HG03558 (cell line): ENCODE data around the gene GRK5.
"Not testable (repeated sequence)": the region's sequence is repeated elsewhere in the genome, so short reads cannot be mapped to it uniquely, and the experiment has no call there.

ENCODE experiments used
- ATAC-seq: cut with Tn5 transposase; IDR thresholded peaks from one replicate; pipeline ENCODE4 v1.9.1; 2021; ENCODE audit warnings: moderate number of reproducible peaks; ENCODE audit not compliant: unreplicated experiment; ENCODE audit errors: extremely low read depth

The GRK5 gene

DNA sequence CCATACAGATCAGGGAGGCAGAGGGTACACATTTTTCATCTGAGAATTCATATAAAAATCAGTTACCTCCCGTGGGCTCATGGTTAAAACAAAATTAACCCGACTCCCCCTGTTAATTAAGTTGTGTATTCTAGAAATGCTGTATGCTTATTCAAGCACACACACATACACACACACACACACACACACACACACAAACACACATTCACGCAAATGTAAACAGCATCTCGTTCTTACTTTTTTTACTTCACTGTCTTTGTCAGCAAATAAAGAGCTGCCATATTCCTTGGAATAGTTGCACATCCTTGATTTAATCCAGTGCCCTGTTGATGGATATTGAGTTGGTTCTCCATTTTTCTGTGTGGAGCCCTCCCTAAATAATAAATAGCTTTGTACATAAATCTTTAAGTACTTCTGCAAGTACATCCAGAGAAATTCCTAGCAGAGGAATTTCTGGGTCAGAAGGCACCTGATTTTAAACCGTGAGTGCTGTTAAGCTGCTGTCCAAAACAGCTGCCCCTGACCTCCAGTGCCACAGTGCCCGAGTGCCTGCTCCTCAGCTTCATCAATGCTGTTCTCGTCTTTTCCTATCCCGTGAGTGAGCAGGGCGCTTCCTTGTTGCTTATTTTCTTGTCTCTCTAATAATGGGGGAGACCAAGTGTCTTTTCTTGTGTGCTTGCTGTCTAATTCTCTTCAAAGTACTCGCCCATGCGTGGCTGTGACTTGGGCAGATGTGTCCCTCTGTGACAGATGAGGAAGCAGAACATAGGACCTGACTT, 217.9 kb downstream of the GRK5 start:
- ATAC-seq = no peak

DNA sequence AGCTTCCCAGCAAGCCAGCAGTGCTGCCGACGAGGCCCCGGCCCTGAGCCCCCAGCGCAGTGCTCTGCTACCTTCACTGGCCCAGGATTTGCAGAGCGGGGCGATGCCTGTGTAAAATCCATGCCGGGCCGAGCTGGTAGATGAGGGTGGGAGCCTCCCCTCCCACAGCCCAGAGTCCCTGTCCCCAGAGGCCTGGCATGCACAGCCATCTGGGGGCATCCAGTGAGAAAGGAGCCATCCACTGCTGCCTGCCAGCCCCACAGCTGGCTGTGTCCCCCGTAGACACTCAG, 218.5 kb downstream of the GRK5 start:
- no peak for ATAC-seq

DNA sequence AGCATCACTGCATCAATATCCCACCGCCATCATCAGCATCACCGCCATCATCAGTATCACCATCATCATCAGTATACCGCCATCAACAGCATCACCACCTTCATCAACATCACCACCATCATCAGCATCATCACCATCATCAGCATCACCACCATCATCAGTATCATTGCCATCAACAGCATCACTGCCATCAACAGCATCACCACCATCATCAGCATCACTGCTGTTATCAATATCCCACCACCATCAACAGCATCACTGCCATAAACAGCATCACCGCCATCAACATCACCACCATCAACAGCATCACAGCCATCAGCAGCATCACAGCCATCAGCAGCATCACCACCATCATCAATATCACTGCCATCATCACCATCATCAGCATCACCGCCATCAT, 219.3 kb downstream of the GRK5 start:
- no peak for ATAC-seq

DNA sequence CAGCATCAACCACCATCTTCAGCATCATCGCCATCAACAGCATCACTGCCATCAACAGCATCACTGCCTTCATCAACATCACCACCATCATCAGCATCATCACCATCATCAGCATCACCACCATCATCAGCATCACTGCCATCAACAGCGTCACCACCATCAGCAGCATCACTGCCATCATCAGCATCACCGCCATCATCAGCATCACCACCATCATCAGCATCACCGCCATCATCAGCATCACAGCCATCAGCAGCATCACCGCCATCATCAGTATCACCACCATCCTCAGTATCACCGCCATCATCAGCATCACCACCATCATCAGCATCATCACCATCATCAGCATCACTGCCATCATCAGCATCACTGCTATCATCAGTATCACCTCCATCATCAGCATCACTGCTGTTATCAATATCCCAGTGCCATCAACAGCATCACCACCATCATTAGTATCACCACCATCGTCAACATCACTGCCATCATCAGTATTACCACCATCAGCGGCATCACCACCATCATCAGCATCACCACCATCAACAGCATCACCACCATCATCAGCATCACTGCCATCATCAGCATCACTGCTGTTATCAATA, 220.0 kb downstream of the GRK5 start:
- ATAC-seq = no peak

DNA sequence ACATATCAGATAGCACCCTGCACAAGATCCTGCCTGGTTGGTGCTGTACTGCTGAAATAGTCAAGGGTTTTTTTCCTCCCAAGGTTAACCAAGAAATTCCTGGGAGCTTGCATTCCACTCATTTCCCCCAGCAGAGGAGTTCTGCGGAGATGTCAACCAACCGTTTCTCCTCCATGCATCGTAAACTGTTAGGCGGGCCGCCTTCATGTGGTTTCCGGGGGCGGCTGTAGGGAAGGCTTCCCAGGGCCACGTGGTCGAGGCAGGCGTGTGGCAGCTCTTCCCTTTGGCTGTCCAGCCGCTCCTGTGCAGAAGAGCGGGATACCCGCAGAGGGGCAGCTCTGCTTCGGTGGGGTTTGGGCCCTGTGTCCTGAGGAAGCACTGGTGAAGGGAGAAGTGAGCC, 221.4 kb downstream of the GRK5 start:
- no peak for ATAC-seq

DNA sequence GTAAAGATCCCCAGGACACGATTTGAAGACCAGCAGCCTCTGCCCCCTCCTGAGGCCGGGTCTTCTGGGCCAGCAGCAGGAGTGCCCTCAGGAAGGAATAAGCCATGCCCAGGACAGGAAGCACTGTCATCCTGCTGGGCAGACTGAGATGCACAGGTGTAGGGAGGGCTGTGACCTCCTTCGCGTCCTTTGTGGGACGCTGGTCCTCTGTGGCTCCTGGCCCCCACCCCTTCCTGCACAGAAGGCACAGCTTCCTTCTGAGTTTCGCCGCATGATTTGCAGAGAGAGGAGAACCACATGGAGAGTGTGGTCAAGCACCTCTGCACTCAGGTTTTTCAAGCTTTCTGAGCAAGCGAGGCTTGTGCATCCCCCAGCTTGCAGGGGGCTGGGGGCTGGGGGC, 222.4 kb downstream of the GRK5 start:
- ATAC-seq = no peak

DNA sequence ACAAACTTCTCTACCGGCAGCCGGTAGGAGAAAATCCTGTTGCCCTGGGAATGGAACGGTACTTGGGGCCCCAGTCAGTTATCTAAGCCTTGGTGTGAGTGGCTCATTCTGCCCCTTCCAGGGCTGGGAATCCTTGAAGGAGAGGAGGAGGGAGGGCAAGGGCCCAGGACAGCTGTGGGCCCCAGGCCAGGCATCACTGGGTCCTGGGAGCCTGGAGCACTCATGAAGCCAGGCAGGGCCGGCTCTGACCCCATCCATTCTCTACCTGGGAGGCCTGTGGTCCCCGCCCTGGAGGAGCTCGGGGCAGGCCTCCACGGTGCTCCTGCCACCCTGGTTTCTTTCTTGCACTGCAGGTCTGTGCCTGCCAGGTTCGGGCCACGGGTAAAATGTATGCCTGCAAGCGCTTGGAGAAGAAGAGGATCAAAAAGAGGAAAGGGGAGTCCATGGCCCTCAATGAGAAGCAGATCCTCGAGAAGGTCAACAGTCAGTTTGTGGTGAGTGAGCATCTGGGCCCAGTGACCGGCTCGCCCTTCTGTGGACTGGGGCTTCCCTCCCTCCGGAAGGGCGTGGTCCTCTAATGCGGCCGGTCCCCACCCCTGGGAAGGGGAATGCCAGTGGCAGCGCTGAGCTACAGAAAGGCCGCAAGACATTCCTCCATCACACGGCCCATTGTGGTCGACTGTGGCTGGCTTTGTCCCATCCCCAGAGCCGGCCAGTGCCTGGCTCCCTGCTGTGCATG, 223.8 kb downstream of the GRK5 start:
- no peak for ATAC-seq

DNA sequence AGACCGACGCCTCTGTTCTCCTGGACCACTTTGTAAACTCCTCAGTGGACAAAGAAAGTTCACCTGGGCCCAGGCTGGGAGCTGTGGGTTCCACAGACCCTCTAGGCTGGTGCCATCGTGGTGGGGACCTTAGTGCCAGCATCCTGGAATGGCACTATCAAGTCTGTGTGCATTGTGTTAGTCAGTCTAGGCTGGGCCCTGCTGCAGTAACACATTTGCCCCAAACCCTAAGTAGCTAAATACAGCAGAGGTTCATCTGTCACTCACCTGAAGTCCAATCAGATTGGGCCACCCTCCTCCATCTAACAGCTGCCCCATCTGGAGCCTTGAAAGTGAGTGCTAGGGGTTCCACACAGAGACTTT, 224.4 kb downstream of the GRK5 start:
- ATAC-seq = no peak

DNA sequence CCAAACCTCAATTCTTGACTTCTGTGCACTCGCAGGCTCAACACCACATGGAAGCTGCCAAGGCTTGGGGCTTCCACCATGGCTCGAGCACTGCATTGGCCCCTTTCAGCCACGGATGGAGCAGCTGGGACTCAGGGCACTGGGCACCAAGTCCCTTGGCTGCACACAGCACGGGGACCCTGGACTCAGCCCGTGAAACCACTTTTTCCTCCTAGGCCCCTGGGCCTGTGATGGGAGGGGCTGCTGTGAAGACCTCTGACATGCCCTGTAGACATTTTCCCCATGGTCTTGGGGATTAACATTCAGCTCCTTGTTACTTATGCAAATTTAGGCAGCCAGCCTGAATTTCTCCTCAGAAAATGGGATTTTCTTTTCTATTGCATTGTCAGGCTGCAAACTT, 227.6 kb downstream of the GRK5 start:
- not testable (repeated sequence) for ATAC-seq

DNA sequence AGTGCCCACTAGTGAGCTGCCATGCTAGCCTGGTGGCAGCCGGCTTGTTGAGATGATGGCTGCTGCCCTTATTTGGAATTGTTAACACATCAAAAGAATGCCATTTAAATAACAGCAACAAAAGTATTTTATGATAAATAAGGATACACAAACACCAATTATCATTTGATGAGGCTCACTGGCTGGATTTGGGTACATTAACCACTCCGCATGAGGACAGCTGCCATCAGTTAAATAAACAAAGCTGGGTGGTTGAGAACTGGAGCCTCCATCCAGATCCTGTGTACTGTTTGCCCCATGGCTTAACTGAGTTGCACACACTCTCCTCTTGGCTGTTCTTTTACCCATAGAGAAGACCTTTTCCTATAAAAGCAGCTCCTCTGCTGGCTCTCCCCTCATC, 231.3 kb downstream of the GRK5 start:
- no peak for ATAC-seq

DNA sequence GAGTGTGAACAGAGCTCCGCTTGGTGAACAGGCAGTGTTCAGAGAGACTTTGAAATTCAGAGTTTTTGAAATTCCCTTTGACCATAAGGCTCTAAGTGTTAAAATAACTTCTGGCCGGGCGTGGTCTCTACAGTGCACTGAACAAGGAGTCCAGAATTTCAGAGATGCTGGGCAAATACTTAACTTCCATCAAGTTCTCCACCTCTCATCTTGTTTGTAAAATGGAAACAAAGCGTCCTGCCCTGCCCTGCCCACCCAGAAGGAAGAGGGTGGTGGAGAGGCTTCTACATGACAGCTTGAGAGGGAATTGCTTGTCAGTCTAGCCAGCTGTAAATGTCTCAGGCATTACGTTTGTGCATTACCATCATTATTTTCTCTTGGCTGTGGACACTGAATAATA, 232.6 kb downstream of the GRK5 start:
- no peak for ATAC-seq

DNA sequence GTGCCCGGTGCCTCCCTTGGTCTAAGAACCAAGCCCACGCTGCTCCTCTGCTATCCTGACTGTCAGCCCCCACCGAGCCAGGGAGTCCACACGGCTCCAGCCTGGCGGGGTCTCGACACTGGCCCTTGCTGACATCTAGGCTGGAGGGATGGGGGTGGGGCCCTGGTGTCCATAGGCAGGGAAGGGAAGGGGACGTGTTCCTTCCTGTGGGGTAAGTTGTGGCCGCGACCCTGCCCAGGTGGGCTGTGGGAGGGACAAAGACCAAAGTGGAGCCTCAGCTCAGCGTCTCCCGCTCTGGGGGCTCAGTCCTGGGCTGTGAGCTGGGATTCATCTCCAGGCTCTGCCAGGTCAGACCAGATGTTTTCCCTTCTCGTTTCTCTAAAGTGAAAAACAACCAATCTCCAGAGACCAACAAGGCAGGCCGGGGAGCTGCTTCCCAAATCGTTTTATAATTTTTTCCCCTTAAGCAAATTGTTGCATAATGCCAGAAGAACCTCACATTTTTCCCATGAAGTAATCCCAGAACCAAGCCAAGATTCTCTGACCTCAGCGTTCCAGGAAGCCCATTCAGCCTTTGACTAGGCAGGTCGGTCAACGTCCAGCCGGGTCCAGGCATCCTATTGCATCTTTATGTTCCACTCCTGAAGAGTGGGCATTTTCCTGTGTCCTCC, 233.9 kb downstream of the GRK5 start:
- ATAC-seq = no peak

DNA sequence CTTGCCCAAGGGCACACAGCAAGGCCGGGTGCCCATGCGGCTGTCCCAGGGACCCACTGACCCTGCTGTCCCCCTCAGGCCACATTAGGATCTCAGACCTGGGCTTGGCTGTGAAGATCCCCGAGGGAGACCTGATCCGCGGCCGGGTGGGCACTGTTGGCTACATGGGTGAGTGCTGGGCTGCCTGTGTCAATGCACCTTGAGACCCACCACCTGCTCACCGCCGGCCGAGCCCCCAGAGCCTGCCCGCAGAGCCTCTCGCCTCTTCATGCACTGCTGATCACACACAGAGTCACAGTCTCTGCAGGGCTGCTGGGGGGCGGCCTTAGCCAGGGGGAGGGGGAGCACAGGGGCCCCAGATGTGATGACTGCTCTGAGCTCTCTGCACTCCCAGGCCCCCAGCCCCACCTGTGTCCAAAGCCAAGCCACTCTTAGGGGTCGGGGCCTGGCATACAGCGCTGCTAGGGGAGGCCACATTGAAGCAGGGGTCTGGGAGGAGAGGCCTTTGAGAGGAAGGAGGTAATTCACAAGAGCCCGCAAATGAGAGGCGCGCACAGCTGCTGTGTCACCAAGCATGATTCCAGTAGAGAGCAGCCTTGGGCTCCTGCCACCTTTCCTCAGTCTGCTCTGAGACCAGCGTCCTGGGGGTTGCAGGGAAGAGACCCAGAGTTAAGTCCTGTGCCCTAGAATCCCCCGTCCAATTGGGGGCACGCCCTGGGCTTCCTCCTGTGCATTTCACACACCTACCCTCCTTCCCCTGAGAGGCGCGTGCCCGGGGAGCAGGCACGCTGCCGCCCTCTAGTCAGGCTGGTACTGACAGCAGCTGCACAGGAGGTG, 234.8 kb downstream of the GRK5 start:
- no peak for ATAC-seq

DNA sequence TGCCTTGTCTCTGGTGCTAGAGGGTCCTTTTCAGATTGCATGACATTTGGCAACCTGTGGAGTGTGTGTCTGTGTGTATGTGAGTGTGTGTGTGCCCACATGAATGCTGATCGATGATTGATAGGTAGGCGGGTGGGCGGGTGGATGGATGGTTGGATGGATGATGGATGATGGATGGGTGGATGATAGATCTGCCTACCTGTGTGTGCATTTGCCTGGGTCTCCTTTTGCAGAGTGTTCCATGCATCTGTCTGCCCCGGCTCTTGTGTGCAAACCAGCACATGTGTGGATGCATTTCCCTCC, 235.3 kb downstream of the GRK5 start:
- no peak for ATAC-seq

DNA sequence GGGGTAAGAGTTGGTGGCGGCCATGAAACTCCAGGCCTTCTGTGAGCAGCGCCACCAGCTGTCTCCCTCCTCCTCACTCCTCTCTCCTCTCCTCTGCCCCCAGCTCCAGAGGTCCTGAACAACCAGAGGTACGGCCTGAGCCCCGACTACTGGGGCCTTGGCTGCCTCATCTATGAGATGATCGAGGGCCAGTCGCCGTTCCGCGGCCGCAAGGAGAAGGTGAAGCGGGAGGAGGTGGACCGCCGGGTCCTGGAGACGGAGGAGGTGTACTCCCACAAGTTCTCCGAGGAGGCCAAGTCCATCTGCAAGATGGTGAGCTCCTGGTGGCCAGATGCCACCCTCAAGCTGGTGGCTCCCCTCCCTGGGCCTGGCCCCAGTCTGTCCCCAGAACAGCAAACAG, 236.1 kb downstream of the GRK5 start:
- ATAC-seq = no peak

DNA sequence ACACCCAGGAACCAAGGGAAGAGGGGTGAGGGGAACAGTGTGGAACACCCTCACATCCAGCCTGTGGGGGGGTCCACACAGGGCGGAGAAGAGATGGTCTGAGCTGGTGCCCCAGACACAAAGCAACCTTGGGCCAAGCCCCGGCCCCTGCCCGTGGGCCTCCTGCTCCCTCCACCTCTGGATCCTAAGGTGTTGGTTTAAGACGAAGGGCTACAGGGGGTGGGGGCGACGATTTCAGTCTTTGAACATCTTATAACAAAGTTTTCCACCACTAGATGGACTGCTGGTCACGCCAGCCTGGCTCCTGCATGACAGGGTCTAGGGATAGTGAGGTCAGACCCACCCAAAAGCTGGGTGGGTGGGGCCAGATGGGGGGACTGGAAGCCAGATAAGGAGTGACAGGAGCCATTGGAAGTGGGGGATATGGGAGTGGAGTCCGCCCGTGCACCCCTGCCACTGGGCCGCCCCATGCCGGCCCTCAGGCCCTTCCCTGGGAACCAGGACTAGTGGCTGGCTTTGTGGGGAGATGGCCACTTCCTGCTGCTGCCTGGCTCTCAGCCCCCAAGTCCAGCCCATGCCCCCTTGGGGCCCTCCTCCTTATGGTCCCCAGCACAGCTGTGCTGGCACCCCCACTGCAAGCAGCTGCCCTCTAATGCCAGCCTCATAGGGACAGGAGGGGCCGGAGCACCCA, 236.7 kb downstream of the GRK5 start:
- ATAC-seq = no peak

DNA sequence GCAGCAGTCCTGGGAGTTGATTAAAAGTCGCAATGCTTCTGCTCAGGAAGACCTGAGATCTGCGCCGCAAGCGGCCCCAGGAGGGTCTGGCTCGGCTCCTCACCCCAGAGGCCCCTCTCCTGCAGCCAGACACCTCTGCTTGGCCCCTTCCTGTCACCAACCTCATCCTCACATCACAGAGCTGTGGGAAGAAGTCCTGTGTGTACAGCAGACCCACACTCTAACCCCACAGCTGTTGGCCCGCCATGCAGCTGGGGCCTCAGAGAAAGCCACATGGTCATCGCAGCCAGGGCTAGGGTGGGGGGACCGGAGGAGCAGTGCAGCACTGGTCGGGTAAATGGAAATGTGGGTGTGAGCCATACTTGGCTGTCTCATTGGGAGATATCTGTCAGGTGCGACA, 237.5 kb downstream of the GRK5 start:
- no peak for ATAC-seq

DNA sequence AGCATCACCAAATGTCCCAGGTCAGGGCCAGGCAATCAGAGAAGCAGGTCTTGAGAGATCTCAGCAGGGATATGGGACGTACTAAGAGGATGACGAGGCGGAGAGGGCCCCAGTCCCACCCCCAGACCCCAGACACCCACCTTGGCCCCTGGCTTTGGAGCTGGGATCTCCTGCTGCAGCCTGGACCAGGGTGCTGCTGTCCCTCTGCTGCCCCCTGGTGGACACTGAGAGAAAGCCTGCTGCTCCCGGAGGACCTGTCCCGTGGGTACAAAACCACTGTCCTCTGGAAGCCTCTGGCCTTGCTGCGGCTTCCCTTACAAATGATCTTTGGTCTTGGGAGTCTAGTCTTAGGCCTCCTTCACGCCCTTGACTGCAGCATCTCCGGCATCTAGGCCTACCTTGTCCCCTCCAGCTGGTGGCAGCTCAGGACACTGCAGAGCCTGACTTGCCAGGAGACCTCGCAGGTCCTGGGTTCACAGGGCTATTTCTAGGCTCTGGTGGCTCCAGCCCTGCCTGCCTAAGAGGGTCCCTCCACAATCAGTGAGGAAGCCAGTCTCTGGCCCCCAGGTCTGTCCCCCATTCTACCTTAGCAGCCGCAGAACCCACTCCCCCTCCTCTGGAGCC, 238.1 kb downstream of the GRK5 start:
- ATAC-seq = no peak

DNA sequence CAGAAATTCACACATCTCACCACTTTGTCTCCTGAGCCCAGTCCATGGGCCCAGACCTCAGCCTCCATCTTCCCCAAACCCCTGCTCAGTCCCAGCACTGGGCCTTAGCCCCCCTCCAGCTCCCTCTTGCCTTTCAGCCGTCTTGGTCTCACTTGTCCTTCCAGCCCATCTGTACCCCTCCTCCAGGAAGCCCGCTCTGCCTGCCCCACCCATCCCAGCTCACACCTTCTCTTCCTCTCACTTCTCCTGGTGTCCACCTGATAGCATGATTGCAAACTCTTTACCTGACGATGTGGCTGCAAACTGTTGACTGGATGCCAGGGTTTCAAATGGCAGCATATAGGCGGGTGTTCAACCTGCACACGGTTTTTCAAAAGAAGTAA, 238.6 kb downstream of the GRK5 start:
- ATAC-seq = no peak
